ENCODE data around the gene KIF1A. TPM values are rescaled to one million over a fixed set of nuclear protein-coding genes. Genes with fewer than 3 reads are reported as not detected.

Gene KIF1A
- total RNA-seq, 1 donor from 2014 or later = 90.9 TPM

GRCh38 chr2:240839152-240840143 lies 19.4 kb upstream of the KIF1A start:
- Mint-ChIP-seq H3K4me3 (no peak overlapping the region), H3K9me3 (no peaks in the 10 kb centered on the region), H3K27ac (ENCODE audit: unreplicated experiment) (no peak overlapping the region), H3K27me3 (ENCODE audit: low read depth) (peaks cover 29% of the 10 kb centered on the region), H3K36me3 (ENCODE audit: low read depth) (no peaks in the 10 kb centered on the region), H3K4me1 (peaks cover 4% of the 10 kb centered on the region)
- DNase-seq (ENCODE audit: low read depth, low spot score) = no peak
- TF ChIP-seq CTCF (conservative IDR thresholded peaks at IDR 0.05) = no peak

GRCh38 chr2:240837621-240838020 lies 17.6 kb upstream of the KIF1A start:
- H3K9me3 Mint-ChIP-seq = no peaks in the 10 kb centered on the region
- no peak for DNase-seq (ENCODE audit: low read depth, low spot score)
- no peak overlapping the region for H3K27ac Mint-ChIP-seq (ENCODE audit: unreplicated experiment)
- H3K4me1 Mint-ChIP-seq = peaks cover 4% of the 10 kb centered on the region
- no peak for TF ChIP-seq CTCF (conservative IDR thresholded peaks at IDR 0.05)
- peaks cover 18% of the 10 kb centered on the region for H3K27me3 Mint-ChIP-seq (ENCODE audit: low read depth)
- H3K4me3 Mint-ChIP-seq = no peak overlapping the region
- H3K36me3 Mint-ChIP-seq (ENCODE audit: low read depth) = no peaks in the 10 kb centered on the region

- no peaks in the 10 kb centered on the region for H3K9me3 Mint-ChIP-seq
- no peak for DNase-seq (ENCODE audit: low read depth, low spot score)
- no peak overlapping the region for H3K27ac Mint-ChIP-seq (ENCODE audit: unreplicated experiment)
- TF ChIP-seq CTCF (conservative IDR thresholded peaks at IDR 0.05) = no peak
- H3K4me1 Mint-ChIP-seq = peaks cover 4% of the 10 kb centered on the region
- H3K27me3 Mint-ChIP-seq (ENCODE audit: low read depth) = peaks cover 14% of the 10 kb centered on the region
- H3K4me3 Mint-ChIP-seq = no peak overlapping the region
- no peaks in the 10 kb centered on the region for H3K36me3 Mint-ChIP-seq (ENCODE audit: low read depth)
Measured at GRCh38 chr2:240836781-240837467, 16.9 kb upstream of the KIF1A start.

- TF ChIP-seq CTCF (conservative IDR thresholded peaks at IDR 0.05) = no peak
- H3K27me3 Mint-ChIP-seq (ENCODE audit: low read depth) = peaks cover 23% of the 10 kb centered on the region
Measured at GRCh38 chr2:240835528-240835927, 15.5 kb upstream of the KIF1A start.

GRCh38 chr2:240834377-240834975 lies 14.5 kb upstream of the KIF1A start:
- Mint-ChIP-seq H3K36me3 (ENCODE audit: low read depth) (no peaks in the 10 kb centered on the region), H3K4me1 (no peaks in the 10 kb centered on the region), H3K9me3 (no peaks in the 10 kb centered on the region), H3K4me3 (no peak overlapping the region), H3K27ac (ENCODE audit: unreplicated experiment) (no peak overlapping the region), H3K27me3 (ENCODE audit: low read depth) (peaks cover 28% of the 10 kb centered on the region)
- no peak for TF ChIP-seq CTCF (conservative IDR thresholded peaks at IDR 0.05)
- DNase-seq (ENCODE audit: low read depth, low spot score) = no peak

More at GRCh38 chr2:240835528-240835927, 15.5 kb upstream of the KIF1A start:
- H3K4me3 Mint-ChIP-seq = no peak overlapping the region
- peaks cover 4% of the 10 kb centered on the region for H3K4me1 Mint-ChIP-seq
- no peaks in the 10 kb centered on the region for H3K36me3 Mint-ChIP-seq (ENCODE audit: low read depth)
- no peak overlapping the region for H3K27ac Mint-ChIP-seq (ENCODE audit: unreplicated experiment)
- no peak for DNase-seq (ENCODE audit: low read depth, low spot score)
- no peaks in the 10 kb centered on the region for H3K9me3 Mint-ChIP-seq

Measured in neural crest cell (in vitro differentiated cells).